ENCODE measurements around the gene WDR27. TPM values are rescaled to one million over a fixed set of nuclear protein-coding genes. Genes with fewer than 3 reads are reported as not detected.
A peak's percentile ranks its signal among the peaks of the same experiment; 100 is the strongest.

Gene WDR27
- total and polyA plus RNA-seq, 10 donors = 17.6 to 69.5 (median 45.7) TPM

GRCh38 chr6:169657284-169657610 lies 44.6 kb downstream of the WDR27 start:
- TF ChIP-seq POLR2AphosphoS5 (IDR thresholded peaks at IDR 0.05) = no peak
- no peak for TF ChIP-seq POLR2A (IDR thresholded peaks at IDR 0.05)
- TF ChIP-seq, protein P1, sequence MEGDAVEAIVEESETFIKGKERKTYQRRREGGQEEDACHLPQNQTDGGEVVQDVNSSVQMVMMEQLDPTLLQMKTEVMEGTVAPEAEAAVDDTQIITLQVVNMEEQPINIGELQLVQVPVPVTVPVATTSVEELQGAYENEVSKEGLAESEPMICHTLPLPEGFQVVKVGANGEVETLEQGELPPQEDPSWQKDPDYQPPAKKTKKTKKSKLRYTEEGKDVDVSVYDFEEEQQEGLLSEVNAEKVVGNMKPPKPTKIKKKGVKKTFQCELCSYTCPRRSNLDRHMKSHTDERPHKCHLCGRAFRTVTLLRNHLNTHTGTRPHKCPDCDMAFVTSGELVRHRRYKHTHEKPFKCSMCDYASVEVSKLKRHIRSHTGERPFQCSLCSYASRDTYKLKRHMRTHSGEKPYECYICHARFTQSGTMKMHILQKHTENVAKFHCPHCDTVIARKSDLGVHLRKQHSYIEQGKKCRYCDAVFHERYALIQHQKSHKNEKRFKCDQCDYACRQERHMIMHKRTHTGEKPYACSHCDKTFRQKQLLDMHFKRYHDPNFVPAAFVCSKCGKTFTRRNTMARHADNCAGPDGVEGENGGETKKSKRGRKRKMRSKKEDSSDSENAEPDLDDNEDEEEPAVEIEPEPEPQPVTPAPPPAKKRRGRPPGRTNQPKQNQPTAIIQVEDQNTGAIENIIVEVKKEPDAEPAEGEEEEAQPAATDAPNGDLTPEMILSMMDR (IDR thresholded peaks at IDR 0.05 in 8 of 11, conservative IDR thresholded peaks at IDR 0.05 in 3 of 11) = no peak
- intact Hi-C loops (cut with DNase I; ENCODE audit: low total_unique reads) = no loop called here
- H3K36me3 ChIP-seq = peaks cover 0 to 61% (median 11%) of the 10 kb centered on the region in 6 donors
- H3K27ac ChIP-seq = no peak overlapping the region
- H3K9me3 ChIP-seq = no peaks in the 10 kb centered on the region
- no peaks in the 10 kb centered on the region for H3K27me3 ChIP-seq (replicated peaks in 1 of 7)
- no peak for DNase-seq
- H3K4me3 ChIP-seq = no peak overlapping the region
- H3K4me1 ChIP-seq = peaks cover 0 to 19% (median 6%) of the 10 kb centered on the region in 6 donors
- 83 to 92% (median 89%) methylated on average over 13 of the region's 13 CpGs for WGBS, 5 donors

- Histone ChIP-seq H3K4me3 (no peak overlapping the region), H3K27ac (no peak overlapping the region), H3K9me3 (no peaks in the 10 kb centered on the region), H3K27me3 (replicated peaks in 1 of 7) (no peaks in the 10 kb centered on the region), H3K4me1 (peaks cover 0 to 19% (median 6%) of the 10 kb centered on the region in 6 donors), H3K36me3 (peaks cover 0 to 56% (median 8%) of the 10 kb centered on the region in 6 donors)
- 89 to 98% (median 95%) methylated on average over 22 to 23 of the region's 23 CpGs for WGBS, 5 donors
- TF ChIP-seq, protein P1 (IDR thresholded peaks at IDR 0.05 in 8 of 11, conservative IDR thresholded peaks at IDR 0.05 in 3 of 11) = no peak
- TF ChIP-seq POLR2A (IDR thresholded peaks at IDR 0.05) (no peak), POLR2AphosphoS5 (IDR thresholded peaks at IDR 0.05) (no peak)
- DNase-seq = no peak
- intact Hi-C loops (cut with DNase I; ENCODE audit: low total_unique reads) = no loop called here
Observed at GRCh38 chr6:169656546-169657283, 45.1 kb downstream of the WDR27 start.

DNA sequence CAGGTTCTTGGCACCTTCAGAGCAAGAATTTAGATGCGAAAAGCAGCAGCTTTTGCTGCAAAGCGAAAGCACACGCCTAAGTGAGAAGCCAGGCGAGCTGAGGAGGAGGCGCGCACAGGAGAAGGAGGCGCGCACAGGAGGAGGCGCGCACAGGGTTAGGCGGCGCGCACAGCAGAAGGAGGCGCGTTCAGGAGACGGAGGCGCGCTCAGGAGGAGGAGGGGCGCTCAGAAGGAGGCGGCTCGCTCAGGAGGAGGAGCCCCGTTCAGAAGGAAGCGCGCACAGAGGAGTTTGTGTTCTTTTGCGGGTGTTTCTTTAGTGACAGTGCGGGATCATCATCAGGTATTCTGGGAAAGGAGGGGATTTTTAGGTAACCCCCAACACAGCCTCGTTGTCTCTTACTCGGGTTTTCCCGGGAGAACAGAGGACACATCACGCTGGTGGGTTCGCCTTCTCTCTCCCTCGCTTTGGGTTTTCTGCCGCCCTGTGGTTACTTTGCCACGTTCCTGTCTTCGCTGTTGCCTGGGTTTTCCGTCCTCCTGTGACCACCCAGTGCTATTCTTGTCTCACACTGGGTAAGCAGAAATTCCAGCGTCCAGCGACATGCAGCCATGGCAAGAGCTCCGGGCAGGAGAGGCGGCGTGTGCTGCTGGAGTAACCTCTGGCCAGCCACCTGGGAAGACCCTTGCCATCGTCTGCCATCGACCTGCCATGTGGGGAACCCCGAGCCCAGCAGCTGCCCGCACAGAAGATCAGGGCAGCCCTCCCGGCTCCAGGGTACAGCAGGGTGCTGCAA lies 47.0 kb downstream of the WDR27 start:
- WGBS, 5 donors = 38 to 58% (median 54%) methylated on average over 45 to 46 of the region's 46 CpGs
- Histone ChIP-seq H3K36me3 (peaks cover 0 to 43% (median 6%) of the 10 kb centered on the region in 6 donors), H3K27me3 (replicated peaks in 1 of 7) (no peaks in the 10 kb centered on the region), H3K27ac (peak overlapping the region; percentile 48 to 83 (median 76)), H3K4me1 (peaks cover 0 to 19% (median 6%) of the 10 kb centered on the region in 6 donors), H3K4me3 (peak overlapping the region; percentile 20 to 70 (median 34)), H3K9me3 (no peaks in the 10 kb centered on the region)
- peak; percentile 93 for DNase-seq
- intact Hi-C loops (cut with DNase I; ENCODE audit: low total_unique reads) = no loop called here
- TF ChIP-seq POLR2A (IDR thresholded peaks at IDR 0.05) = no peak
- peak; percentile 71 to 86 (median 81) for TF ChIP-seq POLR2AphosphoS5 (IDR thresholded peaks at IDR 0.05)
- TF ChIP-seq, protein P1 (IDR thresholded peaks at IDR 0.05 in 8 of 11, conservative IDR thresholded peaks at IDR 0.05 in 3 of 11) = peak in 9 of 11 experiments; percentile 13 to 49 (median 30)

DNA sequence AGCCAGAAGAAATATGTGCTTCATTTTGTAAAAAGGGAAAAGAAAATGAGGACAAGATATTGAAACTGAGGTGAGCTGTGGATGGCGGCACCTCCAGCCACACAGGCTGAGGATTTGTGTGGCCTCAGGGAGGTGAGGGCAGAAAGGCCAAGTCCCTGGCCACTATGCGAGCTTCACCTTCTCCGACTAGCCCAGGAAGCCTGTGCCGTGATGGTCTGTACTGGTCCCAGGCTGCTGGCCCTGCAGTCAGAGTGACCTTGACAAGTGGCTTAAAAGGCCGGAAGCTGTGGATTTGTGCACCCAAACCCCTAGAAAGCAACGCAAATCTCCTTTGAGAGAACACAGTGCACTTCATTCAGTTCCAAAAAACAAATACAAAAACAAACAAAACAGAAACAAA lies 48.1 kb downstream of the WDR27 start:
- Histone ChIP-seq H3K27ac (peak overlapping the region in 6 of 8 donors; percentile 51 to 83 (median 77)), H3K27me3 (replicated peaks in 1 of 7) (no peaks in the 10 kb centered on the region), H3K4me3 (peak overlapping the region in 3 of 8 donors; percentile 35 to 70 (median 49)), H3K9me3 (no peaks in the 10 kb centered on the region), H3K36me3 (peaks cover 0 to 33% (median 6%) of the 10 kb centered on the region in 6 donors), H3K4me1 (peaks cover 0 to 19% (median 6%) of the 10 kb centered on the region in 6 donors)
- DNase-seq = no peak
- intact Hi-C loops (cut with DNase I; ENCODE audit: low total_unique reads) = no loop called here
- TF ChIP-seq POLR2A (IDR thresholded peaks at IDR 0.05) (no peak), POLR2AphosphoS5 (IDR thresholded peaks at IDR 0.05) (no peak)
- 73 to 90% (median 77%) methylated on average over 6 of the region's 6 CpGs for WGBS, 5 donors

All from spleen (tissue), 11 donors.